Pulmonary artery endothelial cell (primary cell): ENCODE results near the gene TNS1. TPM values are rescaled to one million over a fixed set of nuclear protein-coding genes. Genes with fewer than 3 reads are reported as not detected.

ENCODE experiments used
- DNase-seq: peaks from one replicate; pipeline ENCODE4 v3.0.0-alpha.2; 2011; ENCODE audit warnings: low read depth, low spot score
- total RNA-seq: library from RNA; depleted of rRNA; stranded (reverse); fragments of >200 nt; gene quantifications from 2 replicates; pipeline ENCODE4 v1.2.3, GENCODE V29; 2014

The TNS1 gene
- total RNA-seq, 1 donor from 2014 or later: 26.2 TPM

- no peak for DNase-seq
Observed at GRCh38 chr2:217852555-217853211, 150.1 kb downstream of the TNS1 start.

GRCh38 chr2:217851191-217852020 lies 151.4 kb downstream of the TNS1 start:
- DNase-seq: no peak

- DNase-seq: no peak
Observed at GRCh38 chr2:217849154-217849975, 153.4 kb downstream of the TNS1 start.

GRCh38 chr2:217848351-217848957 lies 154.3 kb downstream of the TNS1 start:
- no peak for DNase-seq

GRCh38 chr2:217847552-217848350 lies 155.0 kb downstream of the TNS1 start:
- no peak for DNase-seq

GRCh38 chr2:217847115-217847514 lies 155.7 kb downstream of the TNS1 start:
- DNase-seq: no peak

GRCh38 chr2:217846321-217846743 lies 156.5 kb downstream of the TNS1 start:
- no peak for DNase-seq

- DNase-seq: no peak
Observed at GRCh38 chr2:217845301-217845700, 157.5 kb downstream of the TNS1 start.

GRCh38 chr2:217844696-217845095 lies 158.1 kb downstream of the TNS1 start:
- no peak for DNase-seq

GRCh38 chr2:217843324-217843723 lies 159.5 kb downstream of the TNS1 start:
- no peak for DNase-seq

GRCh38 chr2:217842017-217842416 lies 160.8 kb downstream of the TNS1 start:
- no peak for DNase-seq

- DNase-seq: no peak
Observed at GRCh38 chr2:217840522-217840921, 162.3 kb downstream of the TNS1 start.

- DNase-seq: no peak
Observed at GRCh38 chr2:217839750-217840107, 163.1 kb downstream of the TNS1 start.

- no peak for DNase-seq
Observed at GRCh38 chr2:217839073-217839749, 163.6 kb downstream of the TNS1 start.

- DNase-seq: no peak
Observed at GRCh38 chr2:217838409-217838831, 164.4 kb downstream of the TNS1 start.

GRCh38 chr2:217837530-217837929 lies 165.3 kb downstream of the TNS1 start:
- no peak for DNase-seq

GRCh38 chr2:217836901-217837491 lies 165.8 kb downstream of the TNS1 start:
- DNase-seq: no peak

GRCh38 chr2:217835931-217836891 lies 166.6 kb downstream of the TNS1 start:
- DNase-seq: no peak
